ENCODE results near the gene TMEM196. TPM values are rescaled to one million over a fixed set of nuclear protein-coding genes. Genes with fewer than 3 reads are reported as not detected.
"Not testable (repeated sequence)": the region's sequence is repeated elsewhere in the genome, so short reads cannot be mapped to it uniquely, and the experiment has no call there.

Gene TMEM196
- total RNA-seq, 1 experiment from 2014 or later: not detected

GRCh38 chr7:19690736-19691135 lies 82.7 kb downstream of the TMEM196 start:
- H4K20me1 ChIP-seq (ENCODE audit: insufficient read depth): no peaks in the 10 kb centered on the region
- intact Hi-C loops (cut with micrococcal nuclease): no loop called here
- H3K27me3 ChIP-seq (ENCODE audit: insufficient read depth, low read length): no peaks in the 10 kb centered on the region
- DNase-seq (ENCODE audit: low read depth, low spot score): no peak
- no peaks in the 10 kb centered on the region for H3K9me2 ChIP-seq (ENCODE audit: insufficient read depth)
- ChIA-PET POLR2A (no interaction called here), RAD21 (ENCODE audit: low non-redundant PET in 1 of 2, low total read pairs in 2 of 2, uncharacterized antibody in 2 of 2, unreplicated experiment in 2 of 2) (no interaction called here), CTCF (no interaction called here)
- TF ChIP-seq EZH2phosphoT487 (IDR thresholded peaks at IDR 0.05; ENCODE audit: borderline replicate concordance): no peak
- TF ChIP-seq YY1 (IDR thresholded peaks at IDR 0.05; ENCODE audit: extremely low read depth, insufficient replicate concordance, low read depth, low read length): no peak
- no peak for TF ChIP-seq TCF7L2 (IDR thresholded peaks at IDR 0.05; ENCODE audit: borderline replicate concordance, extremely low read depth, insufficient read depth, insufficient read length)
- no peak overlapping the region for H3K4me3 ChIP-seq (replicated peaks in 1 of 2; ENCODE audit: low read depth in 1 of 2, low read length in 2 of 2)
- no peaks in the 10 kb centered on the region for H3K4me1 ChIP-seq (ENCODE audit: control insufficient read depth in 1 of 2, insufficient read depth in 2 of 2, low read length in 2 of 2)
- no peak overlapping the region for H3K27ac ChIP-seq (ENCODE audit: low read depth, low read length)
- H3K9me3 ChIP-seq (ENCODE audit: control insufficient read depth in 1 of 2, insufficient read depth in 1 of 2, low read depth in 1 of 2, low read length in 2 of 2): no peaks in the 10 kb centered on the region
- H3K36me3 ChIP-seq (ENCODE audit: control insufficient read depth in 1 of 2, insufficient read depth in 2 of 2, low read length in 2 of 2): no peaks in the 10 kb centered on the region
- no peak for ATAC-seq
- no TSS peak for BruUV-seq (replicated peaks)
- no peak overlapping the region for H3K4me2 ChIP-seq (ENCODE audit: low read length)
- no peaks in the 10 kb centered on the region for H3K79me2 ChIP-seq (ENCODE audit: insufficient read depth, low read length)
- no peak overlapping the region for H3K9ac ChIP-seq (ENCODE audit: low read length)
- H2AFZ ChIP-seq (ENCODE audit: low read depth, low read length, poor library complexity, severe bottlenecking): no peak overlapping the region

GRCh38 chr7:19689130-19689529 lies 84.3 kb downstream of the TMEM196 start:
- BruUV-seq (replicated peaks); DNase-seq (ENCODE audit: low read depth, low spot score); RAD21 ChIA-PET (ENCODE audit: low non-redundant PET in 1 of 2, low total read pairs in 2 of 2, uncharacterized antibody in 2 of 2, unreplicated experiment in 2 of 2); H3K4me3 ChIP-seq (replicated peaks in 1 of 2; ENCODE audit: low read depth in 1 of 2, low read length in 2 of 2); H3K27ac ChIP-seq (ENCODE audit: low read depth, low read length); H4K20me1 ChIP-seq (ENCODE audit: insufficient read depth); POLR2A ChIA-PET; H3K4me2 ChIP-seq (ENCODE audit: low read length); H3K9me2 ChIP-seq (ENCODE audit: insufficient read depth); H3K79me2 ChIP-seq (ENCODE audit: insufficient read depth, low read length); ATAC-seq; H3K4me1 ChIP-seq (ENCODE audit: control insufficient read depth in 1 of 2, insufficient read depth in 2 of 2, low read length in 2 of 2); CTCF ChIA-PET; H3K9ac ChIP-seq (ENCODE audit: low read length); H3K9me3 ChIP-seq (ENCODE audit: control insufficient read depth in 1 of 2, insufficient read depth in 1 of 2, low read depth in 1 of 2, low read length in 2 of 2); H2AFZ ChIP-seq (ENCODE audit: low read depth, low read length, poor library complexity, severe bottlenecking); H3K27me3 ChIP-seq (ENCODE audit: insufficient read depth, low read length); intact Hi-C loops (cut with micrococcal nuclease); H3K36me3 ChIP-seq (ENCODE audit: control insufficient read depth in 1 of 2, insufficient read depth in 2 of 2, low read length in 2 of 2): not testable (repeated sequence)

All from HCT116 (cell line).